Measurements from ENCODE around the gene ADAMTSL1. TPM values are rescaled to one million over a fixed set of nuclear protein-coding genes. Genes with fewer than 3 reads are reported as not detected.

The ADAMTSL1 gene
- total and polyA plus RNA-seq, 2 of the 13 experiments (the other 11 are each of a cell fraction or from before 2014, with no cell fraction given): not detected

DNA sequence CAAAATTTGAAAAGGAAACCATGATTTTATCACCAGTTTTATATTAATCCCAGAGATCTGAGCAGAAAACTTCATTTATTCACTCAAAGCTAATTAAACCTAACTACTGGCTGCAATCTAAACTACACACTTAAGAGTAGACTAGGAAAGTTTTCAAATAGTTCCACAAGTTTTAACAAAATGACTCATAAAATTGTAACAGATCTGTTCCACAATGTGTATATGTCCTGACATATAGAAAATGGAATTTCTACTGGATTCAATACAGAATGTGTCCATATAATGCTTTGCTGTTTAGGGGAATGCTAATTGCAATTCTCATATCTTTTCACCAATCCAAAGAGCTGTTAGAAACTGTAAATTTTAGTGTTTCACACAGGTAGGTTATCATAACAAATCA is 40.3 kb upstream of the ADAMTSL1 start (continued):
- no peak for TF ChIP-seq TSC22D2 (CRISPR knock-in tag; IDR thresholded peaks at IDR 0.05; ENCODE audit: borderline replicate concordance)

DNA sequence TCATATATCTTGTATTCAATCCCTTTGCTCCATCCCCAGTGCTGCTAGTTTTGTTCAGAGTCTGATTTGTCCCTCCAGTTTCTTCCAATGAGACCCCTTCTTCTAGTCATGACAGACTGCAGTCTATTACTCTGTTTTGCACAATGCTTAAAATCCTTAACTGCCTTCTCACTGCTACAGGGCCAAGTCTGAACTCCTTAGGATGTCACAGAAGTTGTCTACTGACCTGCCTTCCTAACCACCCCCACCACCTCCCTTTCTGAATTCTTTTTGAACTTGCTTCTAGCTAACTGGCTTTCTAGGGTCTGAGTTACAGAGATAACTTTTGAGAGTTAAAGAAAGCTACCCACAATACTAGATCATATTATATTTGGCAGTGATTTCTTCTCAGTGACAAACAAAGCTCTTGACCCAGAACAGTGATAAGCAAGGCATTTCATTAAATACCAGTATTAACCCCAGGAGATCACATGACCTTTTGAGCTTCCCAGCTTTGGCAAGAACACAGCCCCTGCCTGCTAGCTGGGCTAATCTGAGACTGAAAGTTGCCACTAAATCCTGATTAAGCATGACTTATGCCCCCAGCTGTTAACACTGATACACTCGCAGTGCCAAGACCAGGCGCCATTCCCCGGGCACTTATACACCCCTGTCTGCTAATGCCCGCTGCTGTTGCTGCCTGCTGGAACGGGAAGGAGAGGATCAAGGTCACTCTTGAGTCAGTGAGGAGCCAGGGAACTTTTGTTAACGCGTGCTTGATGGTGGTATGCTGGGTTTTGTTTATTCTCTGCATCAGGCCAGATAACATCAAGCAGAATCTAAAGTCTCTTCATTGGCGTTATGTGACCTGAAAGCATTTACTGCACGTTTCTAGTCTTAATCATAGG is 36.4 kb upstream of the ADAMTSL1 start:
- intact Hi-C loops (cut with micrococcal nuclease; ENCODE audit: unreplicated experiment) (no loop called here), in situ Hi-C loops (cut with HindIII; ENCODE audit: extremely low pct_ligation_motif_present, low pct_unique_long_range_greater_than_20kb) (no loop called here)
- H3K36me3 ChIP-seq (replicated peaks in 1 of 2; ENCODE audit: control insufficient read depth in 1 of 2, insufficient read depth in 2 of 2, low read length in 2 of 2): no peaks in the 10 kb centered on the region
- peak; percentile 9 for DNase-seq (ENCODE audit: low spot score)
- no peaks in the 10 kb centered on the region for H3K79me2 ChIP-seq (ENCODE audit: insufficient read depth, low read length)
- H3K27ac ChIP-seq (ENCODE audit: extremely low read length, insufficient read depth, low read length): no peak overlapping the region
- ATAC-seq: peak; percentile 20; the same call in 1 of the 3 replicates
- TF ChIP-seq MIXL1 (CRISPR knock-in tag; IDR thresholded peaks at IDR 0.05): no peak
- TF ChIP-seq PAF1 (CRISPR knock-in tag; IDR thresholded peaks at IDR 0.05): no peak
- no peak for TF ChIP-seq MAFK (conservative IDR thresholded peaks at IDR 0.05 in 1 of 2, IDR thresholded peaks at IDR 0.05 in 1 of 2; ENCODE audit: low read length in 2 of 2)
- TF ChIP-seq BRCA1 (CRISPR knock-in tag; IDR thresholded peaks at IDR 0.05): no peak
- TF ChIP-seq, protein P1, sequence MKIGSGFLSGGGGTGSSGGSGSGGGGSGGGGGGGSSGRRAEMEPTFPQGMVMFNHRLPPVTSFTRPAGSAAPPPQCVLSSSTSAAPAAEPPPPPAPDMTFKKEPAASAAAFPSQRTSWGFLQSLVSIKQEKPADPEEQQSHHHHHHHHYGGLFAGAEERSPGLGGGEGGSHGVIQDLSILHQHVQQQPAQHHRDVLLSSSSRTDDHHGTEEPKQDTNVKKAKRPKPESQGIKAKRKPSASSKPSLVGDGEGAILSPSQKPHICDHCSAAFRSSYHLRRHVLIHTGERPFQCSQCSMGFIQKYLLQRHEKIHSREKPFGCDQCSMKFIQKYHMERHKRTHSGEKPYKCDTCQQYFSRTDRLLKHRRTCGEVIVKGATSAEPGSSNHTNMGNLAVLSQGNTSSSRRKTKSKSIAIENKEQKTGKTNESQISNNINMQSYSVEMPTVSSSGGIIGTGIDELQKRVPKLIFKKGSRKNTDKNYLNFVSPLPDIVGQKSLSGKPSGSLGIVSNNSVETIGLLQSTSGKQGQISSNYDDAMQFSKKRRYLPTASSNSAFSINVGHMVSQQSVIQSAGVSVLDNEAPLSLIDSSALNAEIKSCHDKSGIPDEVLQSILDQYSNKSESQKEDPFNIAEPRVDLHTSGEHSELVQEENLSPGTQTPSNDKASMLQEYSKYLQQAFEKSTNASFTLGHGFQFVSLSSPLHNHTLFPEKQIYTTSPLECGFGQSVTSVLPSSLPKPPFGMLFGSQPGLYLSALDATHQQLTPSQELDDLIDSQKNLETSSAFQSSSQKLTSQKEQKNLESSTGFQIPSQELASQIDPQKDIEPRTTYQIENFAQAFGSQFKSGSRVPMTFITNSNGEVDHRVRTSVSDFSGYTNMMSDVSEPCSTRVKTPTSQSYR (CRISPR knock-in tag; IDR thresholded peaks at IDR 0.05; ENCODE audit: borderline replicate concordance): no peak
- TF ChIP-seq, protein P2, sequence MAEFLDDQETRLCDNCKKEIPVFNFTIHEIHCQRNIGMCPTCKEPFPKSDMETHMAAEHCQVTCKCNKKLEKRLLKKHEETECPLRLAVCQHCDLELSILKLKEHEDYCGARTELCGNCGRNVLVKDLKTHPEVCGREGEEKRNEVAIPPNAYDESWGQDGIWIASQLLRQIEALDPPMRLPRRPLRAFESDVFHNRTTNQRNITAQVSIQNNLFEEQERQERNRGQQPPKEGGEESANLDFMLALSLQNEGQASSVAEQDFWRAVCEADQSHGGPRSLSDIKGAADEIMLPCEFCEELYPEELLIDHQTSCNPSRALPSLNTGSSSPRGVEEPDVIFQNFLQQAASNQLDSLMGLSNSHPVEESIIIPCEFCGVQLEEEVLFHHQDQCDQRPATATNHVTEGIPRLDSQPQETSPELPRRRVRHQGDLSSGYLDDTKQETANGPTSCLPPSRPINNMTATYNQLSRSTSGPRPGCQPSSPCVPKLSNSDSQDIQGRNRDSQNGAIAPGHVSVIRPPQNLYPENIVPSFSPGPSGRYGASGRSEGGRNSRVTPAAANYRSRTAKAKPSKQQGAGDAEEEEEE (CRISPR knock-in tag; IDR thresholded peaks at IDR 0.05; ENCODE audit: borderline replicate concordance): no peak
- TF ChIP-seq XRCC5 (optimal IDR thresholded peaks at IDR 0.05; ENCODE audit: low read length): no peak
- TF ChIP-seq, protein P3, sequence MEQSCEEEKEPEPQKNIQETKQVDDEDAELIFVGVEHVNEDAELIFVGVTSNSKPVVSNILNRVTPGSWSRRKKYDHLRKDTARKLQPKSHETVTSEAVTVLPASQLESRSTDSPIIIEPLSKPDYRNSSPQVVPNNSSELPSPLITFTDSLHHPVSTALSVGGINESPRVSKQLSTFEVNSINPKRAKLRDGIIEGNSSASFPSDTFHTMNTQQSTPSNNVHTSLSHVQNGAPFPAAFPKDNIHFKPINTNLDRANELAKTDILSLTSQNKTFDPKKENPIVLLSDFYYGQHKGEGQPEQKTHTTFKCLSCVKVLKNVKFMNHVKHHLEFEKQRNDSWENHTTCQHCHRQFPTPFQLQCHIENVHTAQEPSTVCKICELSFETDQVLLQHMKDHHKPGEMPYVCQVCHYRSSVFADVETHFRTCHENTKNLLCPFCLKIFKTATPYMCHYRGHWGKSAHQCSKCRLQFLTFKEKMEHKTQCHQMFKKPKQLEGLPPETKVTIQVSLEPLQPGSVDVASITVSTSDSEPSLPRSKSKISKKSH (CRISPR knock-in tag; IDR thresholded peaks at IDR 0.05; ENCODE audit: borderline replicate concordance): no peak
- H3K9me3 ChIP-seq (ENCODE audit: low read length): no peaks in the 10 kb centered on the region
- no peaks in the 10 kb centered on the region for H4K20me1 ChIP-seq (ENCODE audit: insufficient read depth, low read length)
- 0% methylated on average over 7 of the region's 9 CpGs for WGBS (ENCODE audit: low lambda C conversion rate)
- no TSS peak for BruUV-seq (replicated peaks)
- FAIRE-seq: no peak
- H3K4me1 ChIP-seq (ENCODE audit: insufficient read depth, low read length): 0 out of 2 replicates have a peak, but pooled peaks cover 14% of the 10 kb centered on the region
- H3K4me2 ChIP-seq (ENCODE audit: low read depth, low read length): peak overlapping the region; percentile 60; the same call in 1 of the 2 replicates
- H3K9ac ChIP-seq (ENCODE audit: insufficient read depth, low read depth, low read length): no peak overlapping the region
- H3K27me3 ChIP-seq (ENCODE audit: control insufficient read depth in 1 of 2, insufficient read depth in 2 of 2, low read length in 2 of 2): 0 out of 5 replicates have a peak, but pooled peaks cover 0 to 10% of the 10 kb centered on the region in 2 experiments
- ChIA-PET POLR2A (no interaction called here), CTCF (ENCODE audit: low intra/inter-chr PET ratio, low total read pairs) (no interaction called here)
- H2AFZ ChIP-seq (ENCODE audit: low read length): no peak overlapping the region
- no peak overlapping the region for H3K4me3 ChIP-seq (replicated peaks in 1 of 3; ENCODE audit: insufficient read depth in 1 of 3, low read depth in 2 of 3, low read length in 3 of 3)

Measured in HepG2 (cell line).